ENCODE data around the gene CSNK1E.

The CSNK1E gene

DNA sequence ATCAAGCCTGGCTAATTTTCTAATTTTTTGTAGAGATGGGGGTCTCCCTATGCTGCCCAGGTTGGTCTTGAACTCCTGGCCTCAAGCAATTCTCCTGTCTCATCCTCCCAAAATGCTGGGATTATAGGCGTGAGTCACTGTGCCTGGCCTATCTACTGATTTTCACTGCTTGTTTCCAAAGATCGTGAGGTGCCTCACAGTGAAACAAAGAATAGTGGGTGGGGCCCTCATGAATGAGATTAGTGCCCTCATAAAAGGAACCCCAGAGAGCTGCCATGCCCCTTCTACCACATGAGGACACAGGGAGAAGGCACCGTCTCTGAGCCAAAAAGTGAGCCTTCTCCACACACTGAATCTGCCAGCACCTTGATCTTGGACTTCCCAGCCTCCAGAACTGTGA lies 67.9 kb downstream of the CSNK1E start:
- DNase-seq: no peak

GRCh38 chr22:38248280-38248679 lies 69.0 kb downstream of the CSNK1E start:
- no peak for DNase-seq

- DNase-seq: no peak
Measured at GRCh38 chr22:38247713-38248112, 69.5 kb downstream of the CSNK1E start.

DNA sequence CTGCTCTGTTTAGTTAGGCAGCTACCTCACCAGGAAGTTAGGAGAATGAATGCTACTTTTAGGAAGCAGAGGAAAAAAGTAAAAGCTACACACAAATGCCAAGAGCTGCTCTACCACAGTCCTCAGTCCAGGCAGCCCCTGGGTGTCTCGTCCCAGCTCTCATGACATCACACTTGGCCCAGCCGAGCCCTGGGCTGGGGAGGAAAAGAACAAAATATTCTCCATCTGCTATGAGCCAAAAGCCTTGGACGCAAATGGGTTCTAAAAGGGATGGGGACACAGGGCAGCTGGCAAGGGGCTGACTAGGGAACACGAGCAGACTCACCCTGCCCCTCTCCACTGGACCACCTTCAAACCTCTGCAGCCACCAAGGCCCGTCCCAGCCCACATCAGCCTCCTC lies 70.5 kb downstream of the CSNK1E start:
- no peak for DNase-seq

DNA sequence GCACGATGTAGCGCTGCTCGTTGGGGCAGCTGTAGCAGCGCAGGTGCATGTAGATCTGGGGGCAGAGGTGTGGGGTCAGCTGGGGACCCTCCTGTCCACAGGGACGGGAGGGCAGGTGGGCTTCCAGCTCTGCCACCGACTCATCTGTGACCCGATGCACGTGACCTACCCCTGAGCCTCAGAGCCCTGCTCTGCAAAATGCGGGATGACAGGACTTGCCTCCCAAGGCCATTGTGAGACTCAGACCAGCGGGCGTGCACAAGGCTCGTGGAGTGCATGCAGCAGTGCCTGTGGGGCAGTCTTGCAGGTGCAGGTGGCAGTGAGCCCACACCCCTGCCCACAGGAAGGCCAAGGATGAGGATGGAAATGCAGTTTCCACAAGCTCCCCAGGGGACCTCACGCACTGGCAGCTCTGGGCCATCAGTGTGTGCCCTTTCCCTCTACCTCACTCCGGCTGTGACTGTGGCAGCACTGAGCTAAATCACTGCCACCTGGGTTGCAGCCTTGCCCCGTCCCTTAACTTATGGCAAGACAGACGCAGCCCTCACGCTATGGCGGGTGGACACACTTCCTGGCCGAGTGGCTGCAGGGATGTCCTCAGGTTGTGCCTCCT lies 71.1 kb downstream of the CSNK1E start:
- DNase-seq: no peak

GRCh38 chr22:38244106-38244505 lies 73.1 kb downstream of the CSNK1E start:
- no peak for DNase-seq

GRCh38 chr22:38243007-38243765 lies 74.0 kb downstream of the CSNK1E start:
- no peak for DNase-seq

GRCh38 chr22:38240734-38241252 lies 76.4 kb downstream of the CSNK1E start:
- DNase-seq: no peak

All from activated effector memory CD4-positive, alpha-beta T cell treated with anti-CD3 and anti-CD28 coated beads, Interleukin-2, amount 50 U/mL, for 16 hours (primary cell).